Measurements from ENCODE around the gene PLEKHF1. TPM values are rescaled to one million over a fixed set of nuclear protein-coding genes. Genes with fewer than 3 reads are reported as not detected.

The PLEKHF1 gene
- total RNA-seq = 7.4 and 11.4 TPM in 2 replicates

GRCh38 chr19:29665215-29665825 is at the start of gene PLEKHF1:
Gene PLEKHF1 (plus strand): TSS chr19:29665461. CDS start chr19:29673840, 8,379 bp downstream.

GRCh38 chr19:29714953-29715700 is 49.9 kb downstream of the PLEKHF1 start, which contains the start of gene C19orf12:
Gene C19orf12 (minus strand): TSS chr19:29715261. CDS start chr19:29708413, 6,848 bp downstream.

Other genes starting within 250 kb of the PLEKHF1 start
- not detected in 2 replicates for gene VSTM2B, start 139.5 kb upstream of the PLEKHF1 start, total RNA-seq
- gene POP4, start 59.2 kb upstream of the PLEKHF1 start, total RNA-seq = 59.5 and 64.3 TPM in 2 replicates
- gene C19orf12, start 49.8 kb downstream of the PLEKHF1 start, total RNA-seq = 9.8 and 12.8 TPM in 2 replicates
- gene CCNE1, start 146.5 kb downstream of the PLEKHF1 start, total RNA-seq = 12.0 and 15.9 TPM in 2 replicates